H4 (cell line): ENCODE results near the gene PLOD3. TPM values are rescaled to one million over a fixed set of nuclear protein-coding genes. Genes with fewer than 3 reads are reported as not detected.
"Not testable (repeated sequence)": the region's sequence is repeated elsewhere in the genome, so short reads cannot be mapped to it uniquely, and the experiment has no call there.

Experiments used
- DNase-seq: peaks from one replicate; pipeline ENCODE4 v3.0.0-alpha.2; 2015; ENCODE audit warnings: low spot score
- total RNA-seq: library from RNA; depleted of rRNA; stranded (reverse); fragments of >200 nt; shearing (Covaris generic); gene quantifications from 2 replicates; pipeline ENCODE4 v1.2.3, GENCODE V29; 2014

The PLOD3 gene
- total RNA-seq, 1 experiment from 2014 or later = 32.7 TPM

DNA sequence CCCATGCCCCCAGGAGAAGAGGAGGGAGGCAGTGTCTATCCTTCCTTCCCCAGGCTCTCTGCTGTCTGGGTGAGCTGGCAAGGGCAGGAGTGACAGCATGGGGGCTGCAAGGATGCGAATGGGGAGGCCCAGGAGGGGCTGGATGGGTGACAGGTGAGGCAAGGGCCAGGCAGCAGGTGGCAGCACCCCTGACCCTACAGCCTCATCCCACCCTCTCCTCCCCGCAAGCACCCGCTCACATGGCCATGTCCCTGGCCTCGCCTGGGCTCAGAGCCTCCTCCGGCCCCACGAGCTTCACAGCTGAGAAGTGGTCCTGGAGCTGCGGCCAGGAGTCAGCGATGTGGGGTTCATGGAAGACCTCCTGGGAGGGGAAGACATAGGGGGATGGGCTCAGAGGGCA is 5.4 kb downstream of the PLOD3 start:
- DNase-seq = no peak

DNA sequence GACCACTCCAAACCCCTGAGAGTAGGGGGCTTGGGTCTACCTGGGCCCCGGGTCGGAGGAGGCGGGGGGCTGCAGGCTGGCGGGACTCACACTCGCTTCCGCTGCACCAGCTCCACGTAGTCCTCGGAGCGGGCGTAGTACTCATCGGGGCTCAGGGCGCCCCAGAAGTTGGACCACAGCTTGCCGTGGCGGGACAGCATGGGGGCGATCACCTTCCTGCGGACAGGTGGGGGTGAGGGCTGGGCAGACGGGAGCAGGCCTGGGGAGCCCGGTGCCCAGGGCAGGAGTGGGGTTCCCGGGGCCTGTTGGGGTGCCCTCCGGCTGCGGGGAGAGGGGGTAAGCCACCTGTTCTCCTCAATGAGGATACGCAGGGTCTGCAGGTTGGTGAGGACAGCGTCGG is 5.9 kb downstream of the PLOD3 start:
- no peak for DNase-seq

DNA sequence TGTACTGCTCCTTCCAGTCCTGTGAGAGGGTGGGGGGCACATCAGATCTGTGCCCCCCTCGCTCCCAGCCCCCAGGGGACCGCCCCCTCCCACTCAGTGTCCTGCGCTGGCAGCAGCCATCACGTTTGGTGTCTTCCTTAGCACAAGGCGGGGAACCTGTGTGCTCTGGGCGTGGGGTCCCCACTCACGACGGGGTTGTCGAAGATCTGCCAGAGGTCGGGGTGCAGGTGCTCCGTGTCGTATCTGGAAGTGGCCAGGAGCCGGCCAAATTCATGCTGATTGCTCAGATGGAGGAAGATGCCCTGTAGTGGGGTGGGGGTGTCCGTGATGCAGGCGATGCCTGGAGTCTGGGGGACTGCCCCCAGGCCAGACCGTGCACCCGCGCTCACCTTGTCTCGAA is 7.2 kb downstream of the PLOD3 start:
- no peak for DNase-seq

DNA sequence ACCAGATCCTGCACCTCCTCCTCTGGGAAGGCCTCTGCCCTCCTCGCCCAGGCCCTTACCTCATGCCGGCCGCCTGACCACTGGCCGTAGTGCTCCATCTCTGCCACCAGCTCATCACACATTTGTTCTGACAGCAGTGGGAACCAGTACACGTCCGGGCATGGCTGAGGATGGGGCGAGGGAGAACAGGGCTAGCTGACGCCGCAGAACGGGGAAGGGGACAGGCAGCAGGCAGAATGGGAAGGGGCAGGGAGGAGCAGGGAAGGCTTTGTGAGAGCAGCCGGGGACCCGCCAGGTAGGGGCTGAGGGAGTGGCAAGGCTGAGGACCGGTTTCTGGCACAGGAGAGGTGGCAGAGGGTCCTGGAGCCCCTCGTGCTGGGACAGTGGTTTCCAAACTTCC is 8.6 kb downstream of the PLOD3 start:
- no peak for DNase-seq

DNA sequence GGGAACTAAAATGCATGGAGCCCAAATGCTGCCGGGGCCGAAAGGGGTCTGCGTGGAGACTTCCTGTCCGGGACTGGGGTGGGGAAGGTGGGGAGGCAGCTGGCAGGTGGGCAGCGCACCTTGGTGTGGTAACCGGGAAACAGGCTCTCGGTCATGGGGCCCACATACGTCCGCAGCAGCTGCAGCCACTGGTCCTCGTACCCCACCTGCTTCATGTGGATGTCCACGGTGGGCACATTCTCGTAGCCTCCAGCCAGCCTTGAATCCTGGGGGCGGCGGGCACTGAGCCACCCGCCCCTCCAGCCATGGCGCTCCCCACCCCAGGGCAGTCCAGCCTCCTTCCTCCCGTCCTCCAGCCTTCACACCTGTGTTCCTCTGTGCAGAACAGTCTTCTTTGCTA is 9.9 kb downstream of the PLOD3 start:
- DNase-seq = no peak

DNA sequence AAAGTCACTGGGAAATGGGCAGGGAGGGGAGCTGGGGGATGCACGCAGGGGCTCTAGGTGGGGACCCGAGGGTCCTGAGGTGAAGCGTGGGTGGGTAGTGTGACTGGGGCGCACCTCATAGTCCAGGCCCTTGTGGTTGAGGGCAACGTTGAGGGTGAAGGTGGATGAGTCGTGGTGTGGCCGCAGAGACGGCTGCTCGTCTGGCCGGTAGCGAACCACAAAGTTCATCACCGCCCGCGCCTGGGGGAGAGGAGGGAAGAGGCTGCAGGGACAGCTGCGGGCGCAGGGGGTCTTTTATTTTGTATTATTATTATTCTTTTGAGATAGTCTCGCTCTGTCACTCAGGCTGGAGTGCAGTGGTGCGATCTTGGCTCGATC is 10.7 kb downstream of the PLOD3 start:
- no peak for DNase-seq

DNA sequence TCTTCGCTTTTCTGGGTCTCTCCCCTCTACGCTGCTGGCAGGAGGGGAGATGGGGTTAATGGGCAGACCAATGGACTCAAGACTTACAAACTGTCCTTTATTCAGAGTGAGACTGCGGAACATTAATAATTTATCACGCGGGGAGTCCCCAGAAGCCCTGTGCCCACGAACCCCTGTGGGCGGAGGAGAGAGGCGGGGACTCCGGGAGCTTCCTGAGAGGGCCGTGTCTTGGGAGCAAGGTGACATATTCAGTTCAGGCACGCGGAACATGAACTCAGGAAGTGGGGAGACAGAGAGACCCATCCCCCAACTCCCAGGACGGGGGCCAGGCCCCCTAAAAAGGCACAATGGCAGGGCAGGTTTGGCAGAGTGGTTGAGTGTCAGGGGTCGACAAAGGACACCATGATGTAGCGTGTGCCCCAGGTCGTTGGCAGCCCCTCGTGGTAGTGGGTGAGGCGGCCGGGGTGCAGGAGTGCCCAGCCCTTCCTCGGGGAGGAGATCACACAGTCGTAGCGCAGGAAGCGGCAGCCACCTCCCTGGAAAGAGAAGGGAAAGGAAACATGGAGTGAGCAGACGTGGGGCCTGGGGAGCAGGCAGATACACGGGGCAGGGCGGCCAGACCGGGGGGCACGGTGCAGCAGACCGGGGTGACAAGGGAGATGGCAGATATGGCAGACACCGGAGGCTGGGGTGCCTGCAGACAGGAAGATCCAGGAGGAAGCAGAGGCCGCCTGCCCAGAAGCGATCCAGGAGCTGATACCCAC is 11.3 kb downstream of the PLOD3 start:
- no peak for DNase-seq

DNA sequence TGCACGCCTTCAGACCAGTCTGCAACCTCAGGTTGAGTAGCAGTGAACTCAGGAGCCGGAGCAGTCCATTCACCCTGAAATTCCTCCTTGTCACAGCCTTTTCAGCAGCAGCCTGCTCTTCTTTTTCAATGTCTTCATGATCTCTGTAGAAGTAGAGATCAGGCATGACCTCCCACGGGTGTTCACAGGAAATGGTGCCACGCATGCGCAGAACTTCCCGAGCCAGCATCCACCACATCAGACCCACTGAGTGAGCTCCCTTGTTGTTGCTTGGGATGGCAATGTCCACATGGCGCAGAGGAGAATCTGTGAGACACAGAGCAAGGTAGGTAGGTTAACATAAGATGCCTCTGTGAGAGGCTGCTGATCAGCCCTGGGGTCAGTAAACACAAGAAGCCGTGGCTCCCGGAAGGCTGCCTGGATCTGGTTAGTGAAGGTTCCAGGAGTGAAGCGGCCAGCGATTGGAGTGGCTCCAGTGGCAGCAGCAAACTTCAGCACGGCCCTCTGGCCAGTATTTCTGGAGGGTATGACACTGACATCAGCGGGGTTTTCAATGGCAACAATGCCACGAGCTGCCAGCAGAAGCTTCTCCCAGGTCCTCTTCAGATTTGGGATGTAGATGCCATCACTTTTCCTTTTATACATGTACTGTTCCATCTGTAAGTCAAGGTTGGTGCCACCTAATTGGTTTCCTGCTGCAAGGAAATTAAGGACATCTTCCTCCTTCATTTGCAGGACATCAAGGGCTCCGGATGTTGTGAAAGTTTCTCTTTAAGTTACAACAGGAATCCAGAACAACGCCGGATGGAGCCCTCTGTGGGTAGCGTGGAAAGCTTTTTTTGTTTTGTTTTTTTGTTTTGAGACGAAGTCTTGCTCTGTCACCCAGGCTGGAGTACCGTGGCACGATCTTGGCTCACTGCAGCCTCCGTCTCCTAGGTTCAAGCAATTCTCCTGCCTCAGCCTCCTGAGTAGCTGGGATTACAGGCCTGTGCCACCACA is 13.3 kb downstream of the PLOD3 start:
- not testable (repeated sequence) for DNase-seq

DNA sequence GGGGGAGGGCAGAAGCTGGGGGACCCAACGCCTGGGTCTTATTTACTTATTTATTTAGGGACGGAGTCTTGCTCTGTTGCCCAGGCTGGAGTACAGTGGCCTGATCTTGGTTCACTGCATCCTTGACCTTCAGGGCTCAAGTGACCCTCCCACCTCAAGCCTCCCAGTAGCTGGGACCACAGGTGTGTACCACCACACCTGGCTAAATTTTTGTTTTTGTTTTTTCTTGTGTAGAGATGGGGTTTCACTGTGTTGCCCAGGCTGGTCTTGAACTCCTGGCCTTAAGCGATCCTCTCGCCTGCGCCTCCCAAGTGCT is 14.8 kb downstream of the PLOD3 start:
- no peak for DNase-seq

DNA sequence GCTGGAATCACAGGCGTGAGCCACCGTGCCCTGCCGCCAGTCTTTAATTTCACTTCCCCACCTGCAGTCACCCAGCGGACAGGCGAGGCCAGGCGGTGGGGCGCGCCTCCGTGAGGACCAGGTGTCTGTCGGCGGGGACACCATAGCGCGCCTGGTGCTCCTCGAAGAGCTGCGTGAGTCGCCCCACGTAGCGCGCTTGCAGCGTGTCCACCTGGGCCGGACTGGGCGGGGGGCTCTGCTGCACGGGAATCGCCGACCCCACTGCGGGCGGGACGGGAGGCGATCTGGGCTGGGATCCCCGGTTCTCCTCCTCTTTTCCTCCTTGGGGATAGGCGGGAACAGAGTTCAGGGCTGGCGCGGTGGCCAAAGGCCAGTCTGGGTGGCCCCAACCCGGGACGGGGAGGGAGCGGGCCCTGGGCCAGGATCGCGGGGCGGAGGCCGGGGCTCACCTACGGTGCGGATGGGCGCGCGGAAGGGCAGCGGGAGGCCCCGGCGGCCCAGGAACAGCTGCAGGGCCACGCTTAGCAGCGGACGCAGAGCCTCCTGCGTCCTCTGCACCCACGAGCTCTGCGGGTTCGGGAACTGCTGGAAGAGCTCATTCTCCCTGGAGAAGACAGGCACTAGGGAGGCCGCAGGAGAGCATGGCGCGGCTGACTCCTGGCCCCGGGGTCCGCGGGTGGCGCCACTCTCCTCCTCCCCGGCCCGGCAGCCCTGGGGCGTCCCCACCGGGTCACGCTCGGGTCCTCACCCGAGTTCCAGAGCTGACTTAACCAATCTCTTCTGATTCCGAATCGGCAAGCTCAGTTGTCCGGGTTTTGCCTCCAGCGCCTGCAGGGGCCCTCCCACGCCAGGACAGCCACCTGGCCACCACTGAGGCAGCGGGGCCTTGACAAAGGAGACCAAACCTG is 15.4 kb downstream of the PLOD3 start:
- DNase-seq = no peak

DNA sequence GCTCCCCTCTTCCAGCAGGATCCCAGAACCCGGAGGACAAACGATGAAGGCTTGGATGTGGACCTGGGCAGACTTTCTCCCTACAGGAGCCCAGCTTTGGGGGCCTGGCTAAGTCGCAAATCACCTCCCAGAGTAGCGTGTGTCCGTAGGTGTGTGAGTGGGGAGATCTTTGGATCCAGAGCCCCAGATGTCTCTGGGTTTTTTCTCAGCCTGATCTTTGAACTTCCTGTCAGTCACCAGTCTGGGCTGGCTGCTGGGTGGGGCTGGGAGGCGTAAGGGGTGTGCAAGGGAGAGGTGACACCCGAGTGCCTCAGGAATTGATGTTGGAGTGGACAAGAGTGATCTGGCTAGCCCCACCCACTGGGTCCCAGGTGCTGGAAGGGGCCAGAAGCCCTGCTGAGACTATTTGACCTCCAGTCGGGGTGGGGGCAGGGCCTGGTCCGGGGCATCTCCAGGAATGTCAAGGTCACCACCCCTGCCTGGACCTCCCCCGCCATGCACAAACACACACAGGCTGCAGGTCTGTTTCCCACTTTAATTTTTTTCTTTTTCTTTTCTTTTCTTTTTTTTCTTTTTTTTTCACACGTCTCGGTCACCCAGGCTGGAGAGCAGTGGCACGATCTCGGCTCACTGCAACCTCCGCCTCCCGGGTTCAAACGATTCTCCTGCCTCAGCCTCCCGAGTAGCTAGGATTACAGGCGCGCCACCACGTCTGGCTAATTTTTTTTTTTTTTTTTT is 16.4 kb downstream of the PLOD3 start, which contains the start of gene MOGAT3:
Gene MOGAT3 (minus strand): TSS at position 175 of the 738 bp plus-strand sequence. CDS start 182 bp downstream, outside the sequence.
- no peak for DNase-seq

DNA sequence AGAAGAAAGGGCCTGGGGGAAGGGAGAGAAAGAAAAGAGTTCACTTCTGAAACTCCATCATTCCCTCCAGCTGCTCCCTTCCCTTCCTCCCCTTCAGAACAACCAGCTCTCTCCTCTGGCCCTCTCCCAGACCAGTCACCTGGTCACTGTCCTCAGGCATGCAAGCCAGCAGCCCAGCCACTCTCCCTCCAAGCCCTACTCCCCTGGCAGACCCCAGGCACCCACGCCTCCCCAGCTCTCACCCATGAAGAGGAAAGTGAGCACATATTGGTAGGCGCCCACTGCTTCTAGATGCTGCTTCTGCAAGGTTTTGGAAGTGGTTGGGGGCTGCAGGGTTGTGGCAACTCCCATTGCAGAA is 16.9 kb downstream of the PLOD3 start:
- no peak for DNase-seq

DNA sequence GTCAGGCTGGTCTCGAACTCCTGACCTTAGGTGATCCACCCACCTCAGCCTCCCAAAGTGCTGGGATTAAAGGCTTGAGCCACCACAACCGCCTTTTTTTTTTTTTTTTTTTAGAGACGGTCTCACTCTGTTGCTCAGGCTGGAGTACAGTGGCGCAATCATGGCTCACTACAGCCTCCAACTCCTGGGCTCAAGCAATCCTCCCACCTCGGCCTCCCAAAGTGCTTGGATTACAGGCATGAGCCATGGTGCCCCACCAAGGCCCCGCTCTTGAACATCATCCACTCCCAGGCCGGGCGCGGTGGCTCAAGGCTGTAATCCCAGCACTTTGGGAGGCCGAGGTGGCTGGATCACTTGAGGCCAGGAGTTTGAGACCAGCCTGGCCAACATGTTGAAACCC is 17.9 kb downstream of the PLOD3 start:
- DNase-seq = not testable (repeated sequence)

DNA sequence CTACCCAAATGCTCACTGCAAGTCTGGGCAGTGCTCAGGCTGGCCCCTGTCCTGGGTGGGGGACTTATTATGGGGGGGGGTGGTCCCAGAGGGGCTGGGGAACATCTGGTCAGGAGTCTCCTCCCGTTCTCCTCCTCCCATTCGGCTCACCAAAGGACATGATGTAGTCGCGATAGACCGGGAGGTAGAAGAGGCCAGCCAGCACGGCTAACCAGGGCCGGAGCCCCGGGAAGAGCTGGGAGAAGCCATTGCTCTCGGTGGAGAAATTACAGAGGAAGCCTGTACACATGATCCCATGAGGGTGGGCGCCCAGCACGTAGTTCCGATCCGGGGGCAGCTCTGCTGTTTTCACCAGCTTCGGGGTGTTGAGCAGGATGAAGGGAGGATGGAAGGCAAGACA is 18.9 kb downstream of the PLOD3 start:
- no peak for DNase-seq

DNA sequence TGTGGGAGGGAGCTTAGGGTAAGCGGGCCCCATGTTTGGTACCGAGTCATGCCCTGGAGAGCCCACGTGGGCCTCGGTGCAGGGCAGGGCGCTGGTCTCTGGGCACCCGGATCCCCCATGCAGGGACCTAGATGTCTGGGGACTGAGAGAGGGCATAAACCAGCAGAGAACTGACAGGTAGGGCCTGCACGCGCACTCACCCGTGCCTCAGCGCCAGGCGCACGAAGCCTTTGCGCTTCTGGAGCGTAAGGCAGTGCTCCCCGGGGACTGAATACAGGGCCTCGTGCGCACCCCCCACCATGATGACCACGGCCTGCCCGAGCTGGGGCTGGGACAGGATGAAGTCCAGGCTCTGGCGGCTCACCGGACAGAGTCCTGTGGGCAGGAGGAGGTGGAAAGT is 19.4 kb downstream of the PLOD3 start:
- DNase-seq = no peak

DNA sequence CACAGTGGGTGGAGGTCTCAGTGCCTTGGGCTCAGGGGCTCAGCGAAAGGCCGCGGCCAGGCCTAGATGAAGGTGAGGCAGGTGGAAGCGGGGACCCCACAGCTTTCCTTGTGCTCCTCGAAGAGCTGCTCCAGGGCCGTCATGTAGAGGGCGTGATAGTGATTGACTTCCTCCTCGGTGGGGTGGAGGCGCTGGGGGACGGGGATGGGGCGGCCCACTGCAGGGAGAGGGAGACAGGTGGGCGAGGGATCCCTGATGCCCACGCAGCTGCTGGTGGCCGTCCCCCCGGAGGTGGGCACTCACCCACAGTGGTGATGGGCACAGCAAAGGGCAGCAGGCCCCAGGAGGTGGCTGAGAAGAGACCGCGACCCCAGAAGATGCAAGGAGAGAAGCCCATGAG is 21.5 kb downstream of the PLOD3 start:
- DNase-seq = no peak

DNA sequence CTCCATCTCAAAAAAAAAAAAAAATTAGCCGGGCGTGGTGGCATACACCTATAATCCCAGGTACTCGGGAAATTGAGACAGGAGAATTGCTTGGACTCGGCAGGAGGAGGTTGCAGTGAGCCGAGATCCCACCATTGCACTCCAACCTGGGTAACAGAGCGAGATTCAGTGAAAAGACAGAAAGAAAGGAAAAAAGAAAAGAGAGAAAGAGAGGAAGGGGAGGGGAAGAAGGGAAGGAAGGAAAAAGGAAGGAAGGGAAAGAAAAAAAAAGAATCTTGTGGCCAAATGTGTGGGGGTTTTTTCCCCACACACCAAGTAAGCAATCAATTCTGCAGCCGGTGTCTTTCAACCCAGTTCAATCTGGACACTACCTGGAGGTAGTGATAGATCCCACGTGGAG is 28.3 kb downstream of the PLOD3 start:
- no peak for DNase-seq

DNA sequence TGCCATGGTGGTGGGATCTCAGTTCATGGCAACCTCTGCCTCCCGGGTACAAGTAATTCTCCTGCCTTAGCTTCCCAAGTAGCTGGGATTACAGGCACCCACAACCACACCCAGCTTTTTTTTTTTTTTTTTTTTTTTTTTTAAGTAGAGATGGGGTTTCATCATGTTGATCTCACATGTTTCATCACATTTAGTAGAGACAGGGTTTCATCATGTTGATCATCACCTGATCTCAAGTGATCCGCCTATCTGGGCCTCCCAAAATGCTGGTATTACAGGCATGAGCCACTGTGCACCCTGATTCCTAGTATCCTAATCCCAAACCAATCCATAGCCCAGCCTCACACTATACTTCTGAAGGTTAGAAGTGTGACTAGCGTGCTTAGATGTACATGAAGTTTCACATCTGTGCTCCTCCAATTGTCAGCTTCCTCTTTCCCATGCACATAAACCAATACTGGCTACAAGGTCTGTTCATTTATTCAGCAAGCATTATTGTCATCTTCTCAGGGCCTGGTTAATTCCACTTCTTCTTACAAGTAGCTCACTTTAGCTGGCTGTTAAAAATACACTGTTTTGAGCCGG is 30.4 kb downstream of the PLOD3 start:
- no peak for DNase-seq

DNA sequence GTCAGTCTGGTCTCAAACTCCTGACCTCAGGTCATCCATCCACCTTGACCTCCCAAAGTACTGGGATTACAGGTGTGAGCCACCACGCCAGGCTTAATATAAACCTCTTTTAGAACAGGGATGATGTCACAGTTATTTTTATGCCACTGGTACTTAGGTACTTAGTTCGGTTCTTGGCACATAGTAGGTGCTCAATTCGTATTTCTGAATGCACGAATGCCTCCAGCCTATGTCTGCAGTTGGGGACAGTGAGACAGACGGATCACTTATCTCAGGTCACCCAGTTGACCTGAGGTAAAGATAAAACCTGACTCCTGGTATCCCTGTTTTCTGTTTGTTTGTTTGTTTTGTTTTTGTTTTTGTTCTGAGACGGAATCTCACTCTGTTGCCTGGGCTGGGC is 31.2 kb downstream of the PLOD3 start:
- no peak for DNase-seq

DNA sequence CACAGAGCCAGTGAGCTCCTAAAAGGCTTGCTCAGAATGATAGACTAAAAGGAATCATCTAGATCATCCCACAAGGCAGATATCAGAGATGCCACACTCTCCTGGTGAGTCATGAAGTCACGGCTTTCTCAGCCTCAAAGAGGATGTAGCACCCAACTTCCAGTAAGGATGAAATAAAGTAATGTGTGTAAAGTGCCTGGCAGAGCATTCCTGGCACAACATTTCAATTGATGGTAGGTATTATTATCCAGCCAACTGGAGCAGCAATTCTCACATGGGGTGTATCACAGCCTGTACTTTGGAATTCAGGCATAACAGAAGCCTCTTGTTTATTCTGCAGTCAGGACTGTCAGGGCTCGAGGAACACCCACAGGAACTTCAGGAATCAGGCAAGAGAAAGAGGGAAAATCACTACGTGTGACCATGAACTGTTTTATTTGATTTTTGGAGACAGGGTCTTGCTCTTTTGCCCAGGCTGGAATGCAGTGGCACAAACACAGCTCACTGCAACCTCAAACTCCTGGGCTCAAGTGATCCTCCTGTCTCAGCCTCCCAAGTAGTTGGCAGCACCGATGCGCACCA is 32.0 kb downstream of the PLOD3 start:
- no peak for DNase-seq
